ENCODE measurements around the gene PCGF1.
A peak's percentile ranks its signal among the peaks of the same experiment; 100 is the strongest.
"Not testable (repeated sequence)": the region's sequence is repeated elsewhere in the genome, so short reads cannot be mapped to it uniquely, and the experiment has no call there.

Gene PCGF1

DNA sequence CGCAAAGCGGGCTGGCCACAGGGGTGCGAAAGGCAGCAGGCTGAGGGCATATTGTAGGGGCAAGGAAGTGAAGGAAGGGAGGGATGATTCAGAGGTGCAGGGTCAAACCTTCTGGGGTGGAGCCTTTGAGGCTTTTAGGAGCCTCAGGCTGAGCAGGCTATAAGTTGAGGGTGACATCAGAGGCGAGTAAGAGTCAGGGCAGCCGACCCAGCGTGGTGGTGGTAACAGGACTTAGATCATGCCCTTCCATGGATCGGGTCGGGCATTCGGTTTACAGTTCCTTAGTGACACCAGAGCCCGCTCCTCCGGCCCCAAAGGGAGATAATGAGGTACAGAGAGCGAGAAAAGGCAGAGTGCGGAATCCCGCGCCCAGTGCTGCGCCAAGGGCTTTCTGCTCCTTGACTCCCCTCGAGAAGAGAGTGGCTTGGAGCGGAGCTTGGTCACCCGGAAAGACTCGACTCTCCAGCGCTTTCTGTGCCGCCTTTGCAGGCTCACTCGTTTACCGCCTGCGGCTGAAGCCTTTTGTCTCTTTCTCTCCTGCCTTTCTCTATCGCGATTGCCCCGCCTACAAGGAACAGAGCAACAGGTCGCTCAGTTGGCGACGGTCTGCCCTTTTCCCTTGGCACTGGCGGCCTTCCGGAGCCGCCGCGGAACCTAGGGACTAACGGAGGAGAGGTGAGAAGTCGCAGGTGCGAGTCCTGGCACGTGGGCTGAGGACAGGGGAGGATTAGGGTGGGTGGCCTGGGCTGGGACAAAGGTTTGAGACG is 8.8 kb downstream of the PCGF1 start:
- no peak for DNase-seq

DNA sequence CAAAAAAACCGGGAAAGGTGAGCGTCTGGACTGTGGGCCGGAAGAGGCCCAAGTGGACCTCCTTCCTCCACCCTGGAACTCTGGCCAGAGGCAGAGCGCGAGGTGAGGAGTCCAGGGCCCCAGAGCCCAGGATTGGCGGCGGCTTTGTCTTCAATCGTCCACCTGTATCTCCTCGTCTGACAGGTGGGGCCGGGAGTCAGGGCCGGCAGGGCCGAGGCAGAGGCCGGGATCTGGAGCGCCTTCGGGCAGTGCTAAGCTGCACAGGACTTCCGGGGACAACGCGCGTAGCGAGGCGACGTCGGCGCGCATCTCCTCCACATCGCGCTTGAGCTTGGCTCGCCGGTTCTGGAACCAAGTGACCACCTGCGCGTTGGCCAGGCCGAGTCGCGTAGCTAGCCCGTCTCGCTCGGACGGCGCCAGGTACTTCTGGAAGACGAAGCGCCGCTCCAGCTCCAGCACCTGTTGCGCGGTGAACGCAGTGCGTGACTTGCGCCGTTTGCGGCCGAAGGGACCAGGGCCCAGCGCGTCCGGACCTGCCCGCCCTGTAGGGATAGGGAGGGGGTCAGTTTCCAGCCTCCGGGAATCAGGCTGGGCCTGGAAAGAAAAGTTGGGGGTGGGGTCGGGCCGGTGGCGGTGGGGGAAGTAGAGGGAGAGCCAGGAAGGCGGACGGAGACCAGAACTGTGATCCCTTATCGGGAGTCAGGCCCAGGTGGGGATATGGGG is 9.6 kb downstream of the PCGF1 start:
- DNase-seq = peak; percentile 56

DNA sequence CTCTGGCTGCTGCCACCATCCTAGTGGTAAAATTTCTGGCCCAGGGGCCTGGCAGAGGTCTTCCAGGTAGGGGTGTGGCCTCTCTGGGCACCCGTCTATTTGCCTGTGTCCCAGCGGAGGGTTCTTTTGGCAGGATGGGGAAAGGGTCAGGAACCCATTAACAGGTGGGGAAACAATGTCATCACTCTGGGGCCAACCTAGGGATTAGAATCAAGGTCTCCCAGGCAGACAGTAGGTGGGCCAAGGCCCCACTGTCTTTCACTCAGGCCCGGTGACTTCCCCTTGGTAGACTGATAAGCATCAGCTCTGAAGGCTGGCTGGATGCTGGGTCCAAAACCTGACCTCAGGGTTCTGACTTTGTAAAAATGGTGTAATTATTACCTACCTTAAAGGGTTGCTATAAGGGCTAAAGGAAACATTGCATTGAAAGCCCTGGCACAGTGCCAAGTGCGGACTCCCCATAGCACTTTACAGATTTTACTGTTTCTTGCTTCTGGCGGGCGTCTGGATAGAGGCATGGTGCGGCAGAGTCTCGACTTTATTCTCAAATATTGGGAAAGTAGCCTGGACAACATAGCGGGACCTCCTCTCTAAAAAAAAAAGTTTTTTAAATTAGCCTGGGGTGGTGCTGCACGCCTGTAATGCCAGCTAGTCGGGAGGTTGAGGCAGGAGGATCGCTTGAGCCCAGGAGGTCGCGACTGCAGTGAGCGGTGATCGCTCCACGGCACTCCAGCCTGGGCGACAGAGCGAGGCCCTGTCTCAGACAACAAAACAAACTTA is 10.3 kb downstream of the PCGF1 start:
- DNase-seq = no peak

DNA sequence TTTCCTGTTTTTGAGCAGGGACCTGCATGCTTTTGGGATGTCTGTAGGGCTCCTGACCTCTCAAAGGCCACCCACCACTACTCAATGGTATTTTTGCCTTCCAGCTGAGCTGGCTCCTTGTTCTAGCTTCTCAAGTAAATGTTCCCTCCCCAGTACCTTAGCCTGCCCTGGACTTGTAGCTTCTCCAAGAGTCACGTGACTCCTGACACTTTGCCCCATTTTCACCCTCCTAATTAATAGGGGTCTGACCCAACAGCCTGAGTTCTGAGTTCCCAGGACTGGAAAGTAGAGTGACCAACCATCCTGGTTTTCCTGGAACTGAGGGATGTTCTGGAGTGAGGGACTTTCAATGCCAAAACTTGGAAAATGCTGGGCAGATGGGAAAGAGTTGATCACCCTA is 12.1 kb downstream of the PCGF1 start:
- DNase-seq = no peak

DNA sequence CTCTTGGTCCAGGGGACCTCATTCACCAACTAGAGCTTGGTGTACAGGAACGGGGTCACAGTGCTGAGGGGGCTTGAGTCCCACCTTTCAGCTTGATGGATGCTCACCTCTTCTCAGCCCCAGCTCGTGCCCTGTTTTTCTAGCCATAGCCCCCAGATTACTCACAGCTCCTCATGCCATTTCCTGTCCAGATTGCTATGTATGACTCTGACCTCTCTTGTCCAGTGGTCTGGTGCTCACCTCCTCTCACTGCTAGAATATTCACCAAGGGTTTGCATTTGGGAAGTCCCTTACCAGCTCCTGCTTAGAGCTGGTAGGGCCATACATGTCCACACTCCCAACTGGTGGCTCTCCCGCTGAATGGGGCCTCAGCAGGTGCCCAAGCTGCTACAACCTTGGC is 13.9 kb downstream of the PCGF1 start:
- DNase-seq = no peak

DNA sequence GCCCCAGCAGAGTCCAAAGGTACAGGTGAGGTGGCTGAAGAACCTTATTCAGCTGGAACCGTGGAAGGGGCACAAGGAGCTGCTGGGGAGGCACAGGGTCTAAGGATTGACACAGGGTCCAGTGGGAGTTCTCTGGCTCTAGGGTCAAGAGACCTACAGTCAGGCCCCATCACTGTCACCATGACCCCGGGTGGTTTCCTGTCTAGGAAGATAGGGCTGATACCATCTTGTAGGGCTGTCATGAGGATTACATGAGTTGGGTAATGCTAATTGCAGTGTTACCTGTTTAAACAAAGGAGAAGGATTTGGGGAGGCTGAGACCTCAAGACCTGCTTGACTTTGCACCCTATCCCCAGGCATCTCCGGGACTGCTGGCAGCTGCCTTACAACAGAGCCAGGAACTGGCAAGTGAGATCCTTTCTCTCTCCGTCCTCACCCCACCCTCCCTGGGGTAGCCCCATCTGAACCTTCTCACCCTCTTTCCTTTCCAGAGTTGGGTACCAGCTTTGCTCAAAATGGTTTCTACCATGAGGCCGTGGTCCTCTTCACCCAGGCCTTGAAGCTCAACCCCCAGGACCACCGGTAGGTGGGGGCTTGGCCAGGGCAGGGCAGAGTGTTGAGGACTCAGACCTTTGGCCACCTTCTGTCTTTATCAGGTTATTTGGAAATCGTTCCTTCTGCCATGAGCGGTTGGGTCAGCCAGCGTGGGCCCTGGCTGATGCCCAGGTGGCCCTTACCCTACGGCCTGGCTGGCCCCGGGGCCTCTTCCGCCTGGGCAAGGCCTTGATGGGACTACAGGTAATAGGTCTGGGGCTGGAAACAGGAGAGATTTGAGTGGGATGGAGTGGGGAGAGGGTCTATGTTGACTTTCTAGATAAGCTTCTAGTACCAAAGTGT is 15.6 kb downstream of the PCGF1 start:
- DNase-seq = no peak

DNA sequence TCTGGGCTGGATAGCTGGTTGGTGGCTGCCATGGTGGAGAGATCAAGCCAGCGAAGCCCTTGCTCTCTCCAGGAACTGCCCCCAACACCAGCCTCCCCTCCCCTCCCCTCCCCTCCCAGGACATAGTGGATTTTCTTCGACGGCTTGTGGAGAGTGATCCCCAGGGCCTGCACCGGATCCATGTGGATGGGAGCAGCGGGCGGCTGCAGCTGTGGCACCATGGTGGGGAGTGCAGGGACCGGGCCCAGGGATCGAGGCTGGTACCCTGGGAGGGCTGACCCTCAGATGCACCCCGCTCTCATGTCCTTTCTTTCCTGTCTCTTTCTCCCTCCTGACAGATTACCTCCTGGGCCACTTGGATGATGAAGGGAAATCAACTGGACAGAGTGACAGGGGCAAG is 17.6 kb downstream of the PCGF1 start:
- DNase-seq = no peak

DNA sequence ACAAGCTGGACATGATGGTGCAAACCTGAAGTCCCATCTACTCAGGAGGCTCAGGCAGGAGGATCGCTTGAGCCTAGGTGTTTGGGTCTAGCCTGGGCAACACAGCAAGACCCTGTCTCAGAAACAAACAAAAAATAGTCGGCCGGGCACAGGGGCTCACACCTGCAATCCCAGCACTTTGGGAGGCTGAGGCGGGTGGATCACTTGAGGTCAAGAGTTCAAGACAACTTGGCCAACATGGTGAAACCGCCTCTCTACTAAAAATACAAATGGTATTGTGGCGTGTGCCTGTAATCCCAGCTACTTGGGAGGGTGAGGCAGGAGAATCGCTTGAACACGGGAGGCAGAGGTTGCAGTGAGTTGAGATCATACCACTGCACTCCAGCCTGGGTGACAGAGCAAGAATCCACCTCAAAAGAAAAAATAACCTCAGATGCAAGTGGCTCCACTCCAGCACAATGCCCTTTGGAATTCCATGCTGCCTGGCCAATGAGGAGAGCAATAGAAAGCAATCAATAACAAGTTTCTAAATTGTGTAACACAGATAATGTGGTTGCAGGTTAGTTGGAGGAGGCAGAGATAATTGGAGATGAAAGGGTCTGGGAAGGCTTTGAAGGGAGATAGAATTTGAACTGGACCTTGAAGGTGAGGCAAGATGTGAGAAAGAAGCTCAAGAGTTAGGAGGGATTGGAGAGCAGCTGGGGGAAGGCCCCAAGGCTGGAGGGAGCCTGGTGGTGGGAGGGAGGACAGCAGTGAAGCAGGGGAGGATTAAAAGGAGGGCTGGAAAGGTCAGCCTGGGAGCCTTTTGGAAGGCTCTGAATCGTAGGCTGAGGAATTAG is 18.6 kb downstream of the PCGF1 start:
- DNase-seq = no peak

DNA sequence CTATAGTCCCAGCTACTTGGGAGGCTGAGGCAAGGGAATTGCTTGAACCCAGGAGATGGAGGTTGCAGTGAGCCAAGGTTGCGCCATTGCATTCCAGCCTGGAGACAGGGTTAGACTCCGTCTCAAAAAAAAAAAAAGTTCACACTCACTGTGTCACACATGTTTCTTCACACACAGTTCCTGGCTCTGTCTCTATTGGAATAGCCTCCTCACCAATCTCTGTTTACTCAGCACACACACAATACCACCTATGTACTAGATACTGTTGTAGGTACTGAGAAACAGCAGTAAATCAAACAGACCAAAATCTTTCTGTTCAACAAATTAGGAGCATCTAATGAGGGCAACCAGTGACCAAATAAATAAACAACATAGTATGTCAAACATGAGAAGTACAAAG is 21.4 kb downstream of the PCGF1 start:
- no peak for DNase-seq

DNA sequence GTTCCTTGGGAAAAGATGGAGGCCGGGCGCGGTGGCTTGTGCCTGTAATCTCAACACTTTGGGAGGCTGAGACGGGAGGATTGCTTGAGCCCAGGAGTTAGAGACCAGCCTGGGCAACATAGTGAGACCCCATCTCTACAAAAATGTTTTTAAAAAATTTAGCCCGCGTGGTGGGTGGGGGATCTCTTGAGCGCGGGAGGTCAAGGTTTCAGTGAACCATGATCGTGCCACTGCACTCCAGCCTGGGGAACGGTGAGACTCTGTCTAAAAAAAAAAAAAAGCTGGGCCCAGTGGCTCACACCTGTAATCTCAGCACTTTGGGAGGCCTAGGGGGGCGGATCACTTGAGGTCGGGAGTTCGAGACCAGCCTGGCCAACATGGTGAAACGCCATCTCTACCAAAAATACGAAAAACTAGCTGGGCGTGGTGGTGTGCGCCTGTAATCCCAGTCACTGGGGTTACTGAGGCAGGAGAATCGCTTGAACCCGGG is 23.8 kb downstream of the PCGF1 start:
- not testable (repeated sequence) for DNase-seq

DNA sequence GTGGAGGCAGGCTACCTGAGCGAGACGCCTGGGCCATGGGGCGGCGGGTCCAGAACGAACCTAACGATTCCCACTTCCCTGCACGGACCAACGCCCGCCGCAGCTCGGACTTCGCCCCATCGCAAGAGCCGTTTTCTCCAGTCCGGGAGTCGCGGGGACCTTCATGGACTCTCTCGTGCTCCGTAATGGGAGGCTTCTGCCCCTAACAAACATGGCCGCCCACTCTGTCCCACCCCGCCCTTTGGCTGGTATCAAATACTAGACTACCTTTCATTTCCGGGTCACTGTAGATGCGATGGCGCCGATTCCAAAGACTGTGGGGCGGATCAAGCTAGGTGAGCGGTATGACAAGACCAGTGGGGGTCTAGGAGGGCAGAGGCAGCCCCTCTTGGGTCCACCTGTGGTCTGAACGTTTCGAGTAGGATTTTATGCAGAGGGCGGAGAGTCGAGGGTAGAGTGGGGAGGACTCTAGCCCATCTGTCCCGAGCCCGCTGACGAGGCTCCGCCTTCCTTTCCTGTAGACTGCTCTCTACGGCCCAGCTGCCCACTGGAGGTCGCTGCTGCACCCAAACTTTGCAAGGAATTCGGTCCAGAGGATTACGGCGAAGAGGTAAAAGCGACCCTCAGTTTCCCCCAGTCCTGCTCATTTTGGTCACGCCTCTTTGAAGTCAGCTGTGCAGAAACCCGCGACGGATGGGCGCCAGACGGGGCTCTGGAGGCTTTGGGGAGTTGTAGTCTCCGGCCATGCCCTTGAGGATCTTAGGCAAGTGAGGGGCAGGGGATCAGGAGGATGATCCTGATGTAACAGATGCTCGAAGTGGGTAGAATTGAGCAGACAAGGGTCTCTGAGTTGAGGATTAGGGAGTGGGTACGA is 24.5 kb downstream of the PCGF1 start, which contains the start of the genes CCDC142 and TTC31:
CCDC142 (minus strand) TSS at position 198 of the 874 bp plus-strand sequence; CDS start at position 37, 161 bp downstream.
TTC31 (plus strand) TSS at position 281 of the 874 bp plus-strand sequence; CDS start at position 296, 15 bp downstream.
- DNase-seq = peak; percentile 90

DNA sequence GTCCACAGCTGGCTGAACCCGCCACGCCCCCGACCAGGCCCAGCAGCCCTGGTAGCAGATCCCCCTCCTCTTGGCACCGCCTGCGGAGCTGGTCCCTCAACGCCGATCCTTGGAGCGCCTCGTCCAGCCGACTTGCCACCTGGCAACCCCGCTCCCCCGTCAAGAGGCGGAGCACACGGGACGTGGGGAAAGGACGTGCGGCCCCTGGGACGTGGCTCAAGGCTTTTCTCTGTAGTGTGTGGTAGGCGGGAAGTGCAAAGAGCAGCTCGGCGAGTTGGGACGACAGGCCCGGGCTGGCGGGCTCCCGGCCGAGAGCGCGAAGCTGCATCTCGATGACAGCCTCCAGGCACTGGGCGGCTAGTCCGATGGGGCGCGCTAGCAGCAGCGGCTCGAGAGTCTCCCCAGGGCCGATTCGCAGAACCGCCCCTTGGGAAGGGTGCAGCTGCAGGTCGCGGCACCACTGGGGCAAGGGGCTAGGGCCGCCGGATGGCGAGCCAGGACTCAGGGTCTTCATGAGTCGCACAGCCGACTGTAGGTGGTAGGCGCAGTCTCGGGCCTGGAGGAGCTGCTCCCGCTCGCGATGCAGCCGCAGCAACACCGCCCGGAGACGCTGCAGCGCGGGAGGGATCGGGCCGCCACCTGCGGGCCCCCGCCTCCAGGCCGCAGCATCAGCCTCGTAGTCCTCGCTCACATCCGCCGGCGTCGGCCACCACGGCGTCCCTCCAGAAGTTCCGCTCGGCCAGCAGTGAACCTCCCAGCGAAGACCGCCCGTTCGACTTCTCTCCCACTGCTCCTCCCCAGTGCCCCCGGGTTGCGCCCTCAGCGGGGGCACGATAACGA is 25.3 kb downstream of the PCGF1 start:
- peak; percentile 71 for DNase-seq

DNA sequence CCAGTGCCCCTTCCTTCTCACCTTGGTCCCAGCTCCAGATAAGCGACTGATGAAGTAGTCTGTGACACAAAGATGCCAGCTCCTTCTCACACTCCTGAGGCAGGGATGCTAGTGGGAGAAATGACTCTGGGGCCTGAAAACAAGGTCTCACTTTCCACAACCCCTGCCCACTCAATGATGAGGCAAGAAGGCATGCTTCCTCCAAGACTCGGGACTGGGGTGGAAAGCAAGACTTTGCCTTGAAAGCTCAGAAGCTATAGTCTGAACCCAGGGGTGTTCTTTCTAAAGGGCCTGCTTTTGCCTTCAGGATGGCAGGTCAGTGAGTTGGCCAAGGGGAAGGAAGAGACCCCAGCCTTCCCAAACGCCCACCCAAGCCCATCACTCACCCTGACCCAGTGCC is 26.1 kb downstream of the PCGF1 start:
- DNase-seq = no peak

DNA sequence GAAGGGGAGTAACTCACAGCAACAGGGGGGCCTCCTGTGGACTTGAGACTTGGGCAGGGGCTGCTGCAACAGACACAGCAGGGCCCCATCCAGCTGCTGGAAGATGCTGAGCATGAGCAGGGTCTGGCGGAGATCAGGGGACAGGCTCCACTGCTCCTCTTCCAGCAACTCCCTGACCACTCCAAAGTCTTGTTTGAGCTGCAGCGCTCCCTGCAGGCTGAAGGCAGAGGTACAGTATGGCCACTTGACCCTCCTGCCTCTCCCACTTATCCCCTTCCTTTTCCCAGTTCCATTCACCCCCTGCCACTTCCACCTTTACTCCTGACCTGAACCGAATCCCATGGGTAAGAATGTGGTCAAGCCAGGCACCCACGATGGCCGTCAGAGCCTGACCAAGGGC is 32.6 kb downstream of the PCGF1 start:
- DNase-seq = no peak

DNA sequence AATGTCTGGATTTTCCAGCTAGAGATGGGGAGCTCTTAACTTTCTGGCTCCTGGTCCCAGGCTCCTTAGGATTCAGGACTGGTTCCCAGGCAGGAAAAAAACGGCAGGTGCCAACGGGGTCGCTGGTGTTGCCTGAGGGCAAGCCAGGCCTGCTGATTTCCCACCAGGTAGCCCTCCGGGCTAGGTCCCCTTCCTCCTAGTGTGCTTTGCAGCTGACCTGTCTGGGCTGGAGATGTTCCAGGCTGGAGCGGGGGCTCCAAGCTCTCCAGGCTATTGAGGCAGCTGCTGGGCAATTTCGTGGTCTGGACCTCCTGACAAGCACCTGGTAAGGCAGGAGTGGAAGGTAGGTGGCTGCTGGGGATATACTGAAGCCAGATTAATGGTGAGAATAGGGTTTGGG is 33.0 kb downstream of the PCGF1 start:
- DNase-seq = no peak

DNA sequence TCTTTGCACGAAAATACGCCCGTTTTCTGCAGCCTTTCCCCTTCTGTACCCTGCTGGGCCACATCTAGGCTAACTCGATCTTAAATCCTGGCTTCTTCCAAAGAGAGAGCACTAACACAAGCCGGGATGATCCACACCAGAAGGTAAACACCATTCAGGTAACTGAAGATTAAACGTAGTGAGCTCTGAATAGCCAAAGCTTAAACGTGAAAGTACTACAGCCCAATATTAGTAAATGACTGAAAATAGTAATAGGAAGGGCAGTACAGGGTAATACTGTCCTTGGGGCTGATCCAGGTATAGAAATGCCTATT is 34.6 kb downstream of the PCGF1 start:
- no peak for DNase-seq

DNA sequence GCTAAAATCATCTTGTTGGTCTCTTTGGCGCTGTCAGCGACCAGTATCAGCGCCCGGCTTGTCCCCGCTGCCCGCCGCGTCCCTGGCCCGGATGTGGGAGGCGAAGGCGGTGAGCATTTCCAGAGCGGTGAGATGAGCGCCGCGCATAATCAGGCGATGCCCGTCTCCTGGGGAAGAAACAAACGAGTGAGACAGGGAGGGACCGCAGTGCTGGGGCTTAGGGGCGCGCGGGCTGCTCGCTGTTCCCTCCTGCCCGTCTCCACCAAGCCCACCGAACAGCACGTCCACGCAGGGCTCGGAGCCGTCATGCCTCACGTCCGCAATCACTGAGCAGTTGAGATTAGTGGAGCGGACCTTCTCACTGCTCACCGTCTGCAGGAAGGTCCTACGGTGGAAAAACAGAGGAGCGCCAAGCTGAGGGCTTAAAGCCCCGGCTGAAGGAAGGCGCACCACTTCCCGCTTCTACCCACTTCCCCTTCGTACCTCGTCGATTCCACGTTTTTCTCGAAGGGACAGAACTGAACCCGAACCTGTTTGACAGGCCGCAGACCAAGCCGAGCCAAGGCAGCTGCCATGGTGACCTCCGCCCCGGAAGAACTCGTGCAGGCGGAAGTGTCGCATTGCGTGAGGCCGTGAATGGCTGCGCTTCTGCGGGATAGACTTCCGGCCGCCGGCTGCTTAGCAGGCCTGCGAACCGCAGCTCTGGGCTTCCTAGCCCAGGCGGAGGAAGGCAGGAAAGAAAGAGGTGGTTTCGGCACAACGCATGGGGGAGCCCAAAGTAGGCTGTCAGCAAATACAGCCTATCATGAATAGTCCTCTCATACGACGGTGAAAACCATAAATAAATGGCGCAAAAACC is 35.2 kb downstream of the PCGF1 start, which contains the start of gene MRPL53:
MRPL53 (minus strand) TSS at position 595 of the 859 bp plus-strand sequence; CDS start at position 575, 20 bp downstream.
- peak; percentile 98 for DNase-seq

Data from activated CD4-positive, CD25-positive, alpha-beta regulatory T cell treated with anti-CD3 and anti-CD28 coated beads, Interleukin-2, amount 50 U/mL, for 72 hours (primary cell).